Stimulated activated naive B cell treated with anti-CD40 and anti-IgM and Interleukin-4, amounts not matched to agents 10 μg/mL and 1 μg/mL and 100 μg/mL, for 72 hours (primary cell): ENCODE measurements around the gene MAP2K2.

Source experiments
- ATAC-seq, 2 donors: fragments of 150-1000 bp; cut with Tn5 transposase; replicated peaks; 2 replicates each; pipeline ENCODE4 v1.10.0; 2021; ENCODE audit warnings: moderate library complexity in 1 of 2
- DNase-seq: peaks from one replicate; pipeline ENCODE4 v3.0.0; 2021
- H3K27ac Mint-ChIP-seq: one replicate; pipeline ENCODE4 v1.8.0; 2022; ENCODE audit warnings: mild to moderate bottlenecking, mixed read lengths
- H3K27me3 Mint-ChIP-seq, 2 donors: one replicate each; pipeline ENCODE4 v1.8.0; 2022; ENCODE audit warnings: mixed read lengths in 2 of 2
- H3K36me3 Mint-ChIP-seq, 2 donors: one replicate each; pipeline ENCODE4 v1.8.0; 2022; ENCODE audit warnings: mixed read lengths in 2 of 2, mild to moderate bottlenecking in 1 of 2
- H3K4me1 Mint-ChIP-seq, 2 donors: one replicate each; pipeline ENCODE4 v1.8.0; 2022; ENCODE audit warnings: mixed read lengths in 2 of 2, mild to moderate bottlenecking in 1 of 2
- H3K4me3 Mint-ChIP-seq, 2 donors: one replicate each; pipeline ENCODE4 v1.8.0; 2022; ENCODE audit warnings: mild to moderate bottlenecking in 2 of 2, mixed read lengths in 2 of 2, moderate library complexity in 1 of 2
- H3K9me3 Mint-ChIP-seq, 2 donors: one replicate each; pipeline ENCODE4 v1.8.0; 2022; ENCODE audit warnings: mixed read lengths in 2 of 2, mild to moderate bottlenecking in 1 of 2

Gene MAP2K2

GRCh38 chr19:4088975-4089374, 34.9 kb downstream of the MAP2K2 start:
- Mint-ChIP-seq H3K4me1 (peaks cover 13 to 50% of the 10 kb centered on the region in 2 donors), H3K36me3 (peaks cover 25 to 38% of the 10 kb centered on the region in 2 donors), H3K27ac (peak overlapping the region; percentile 96), H3K9me3 (no peaks in the 10 kb centered on the region), H3K4me3 (peak overlapping the region; percentile 77 to 85), H3K27me3 (no peaks in the 10 kb centered on the region)
- no peak for DNase-seq
- ATAC-seq = peak; percentile 53 to 55

DNA sequence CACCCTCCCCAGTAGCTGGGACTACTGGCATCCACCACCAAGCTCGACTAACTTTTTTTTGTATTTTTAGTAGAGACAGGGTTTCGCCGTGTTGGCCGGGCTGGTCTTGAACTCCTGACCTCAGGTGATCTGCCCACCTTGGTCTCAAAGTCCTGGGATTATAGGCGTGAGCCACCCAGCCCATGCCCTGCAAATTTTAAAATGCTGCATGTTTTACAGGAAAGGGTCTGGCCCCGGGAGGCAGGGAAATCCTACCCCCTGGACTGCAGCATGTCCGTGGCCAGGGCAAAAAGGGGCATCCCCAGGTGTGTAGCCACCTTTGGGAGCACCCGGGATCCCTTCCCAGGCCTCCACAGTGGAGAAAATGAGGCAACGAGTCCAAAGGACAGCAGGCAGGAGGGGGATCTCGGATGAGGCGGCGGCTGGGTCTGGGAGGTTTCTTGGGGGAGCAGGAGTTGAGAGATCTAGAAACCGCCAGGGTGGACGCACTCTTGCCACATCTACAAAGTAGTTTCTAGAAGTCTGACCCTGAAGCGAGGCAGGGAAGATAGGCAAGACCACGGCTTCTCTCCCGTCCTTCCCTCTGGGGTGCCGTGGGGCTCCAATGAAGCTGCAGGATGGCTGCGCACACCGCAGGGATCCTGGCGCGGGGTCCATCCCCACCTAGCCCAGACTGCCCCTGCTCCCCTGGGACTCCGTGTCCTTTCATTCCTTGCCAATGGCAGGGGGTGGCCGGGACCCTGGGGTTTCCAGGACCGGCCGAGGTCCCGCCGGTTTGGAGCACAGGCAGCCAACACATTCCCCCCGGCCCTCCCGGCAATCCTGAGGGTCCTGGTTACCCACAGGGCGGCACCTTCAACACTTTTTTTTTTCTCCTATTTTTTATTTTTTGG, 35.9 kb downstream of the MAP2K2 start:
- no peaks in the 10 kb centered on the region for H3K9me3 Mint-ChIP-seq
- H3K4me3 Mint-ChIP-seq = peak overlapping the region; percentile 43 to 48
- peaks cover 15 to 51% of the 10 kb centered on the region in 2 donors for H3K4me1 Mint-ChIP-seq
- H3K27me3 Mint-ChIP-seq = no peaks in the 10 kb centered on the region
- ATAC-seq (no peak), DNase-seq (no peak)
- H3K36me3 Mint-ChIP-seq = peaks cover 17 to 30% of the 10 kb centered on the region in 2 donors
- peak overlapping the region; percentile 86 for H3K27ac Mint-ChIP-seq

DNA sequence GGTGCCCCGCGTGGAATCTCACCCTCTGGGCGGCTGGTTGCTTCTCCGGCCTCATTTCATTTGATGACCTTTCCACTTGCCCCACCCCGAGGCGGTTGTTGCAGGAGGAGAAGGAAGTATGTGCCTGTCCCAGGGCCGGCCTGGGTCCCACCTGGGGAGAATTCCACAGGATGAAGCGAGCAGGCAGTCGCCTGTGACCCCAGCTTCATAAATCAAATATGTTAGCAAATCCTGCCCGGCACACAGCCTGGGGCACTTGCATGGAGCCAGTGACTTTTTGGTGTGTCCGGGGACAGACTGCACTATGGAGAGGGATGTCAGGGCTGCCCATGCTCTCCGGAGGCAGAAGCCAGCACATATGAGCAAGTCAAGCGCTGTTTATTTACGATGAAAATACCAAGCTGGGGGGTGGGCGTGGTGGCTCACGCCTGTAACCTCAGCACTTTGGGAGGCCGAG, 37.5 kb downstream of the MAP2K2 start:
- H3K4me3 Mint-ChIP-seq = no peak overlapping the region

DNA sequence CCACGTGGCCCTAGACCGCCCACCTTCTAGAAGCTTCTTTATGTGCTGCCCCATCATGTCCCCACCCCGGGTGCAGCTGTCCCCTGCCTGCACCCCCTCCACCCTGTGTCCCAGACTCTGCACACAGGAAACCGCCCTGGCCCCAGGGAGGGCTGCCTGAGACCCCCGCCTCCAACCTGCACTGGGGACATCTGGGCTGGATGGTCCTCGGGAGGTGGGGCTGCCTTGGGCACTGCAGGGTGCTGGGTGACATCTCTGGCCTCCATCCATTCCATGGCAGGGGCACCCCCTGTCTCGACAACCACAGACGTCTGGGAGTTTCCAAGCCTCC, 39.4 kb downstream of the MAP2K2 start:
- H3K4me3 Mint-ChIP-seq = peak overlapping the region; percentile 75 to 80
- peaks cover 5 to 11% of the 10 kb centered on the region in 2 donors for H3K36me3 Mint-ChIP-seq
- peaks cover 7 to 42% of the 10 kb centered on the region in 2 donors for H3K4me1 Mint-ChIP-seq
- DNase-seq = no peak
- no peaks in the 10 kb centered on the region for H3K27me3 Mint-ChIP-seq
- H3K27ac Mint-ChIP-seq = peak overlapping the region; percentile 93
- H3K9me3 Mint-ChIP-seq = no peaks in the 10 kb centered on the region
- no peak for ATAC-seq

More for the DNA sequence above, 37.5 kb downstream of the MAP2K2 start:
- no peaks in the 10 kb centered on the region for H3K9me3 Mint-ChIP-seq
- H3K27ac Mint-ChIP-seq = peak overlapping the region; percentile 51
- no peaks in the 10 kb centered on the region for H3K27me3 Mint-ChIP-seq
- ATAC-seq = no peak
- no peak for DNase-seq
- H3K4me1 Mint-ChIP-seq = peaks cover 15 to 53% of the 10 kb centered on the region in 2 donors
- H3K36me3 Mint-ChIP-seq = peaks cover 15 to 28% of the 10 kb centered on the region in 2 donors

- peak; percentile 72 to 75 for ATAC-seq
- H3K27ac Mint-ChIP-seq = peak overlapping the region; percentile 93
- no peaks in the 10 kb centered on the region for H3K9me3 Mint-ChIP-seq
- H3K36me3 Mint-ChIP-seq = peaks cover 4 to 8% of the 10 kb centered on the region in 2 donors
- DNase-seq = peak; percentile 45
- H3K4me1 Mint-ChIP-seq = peaks cover 5 to 36% of the 10 kb centered on the region in 2 donors
- no peaks in the 10 kb centered on the region for H3K27me3 Mint-ChIP-seq
- peak overlapping the region; percentile 75 to 80 for H3K4me3 Mint-ChIP-seq
Measured at GRCh38 chr19:4083677-4084546, 40.0 kb downstream of the MAP2K2 start.

- no peaks in the 10 kb centered on the region for H3K36me3 Mint-ChIP-seq
- no peaks in the 10 kb centered on the region for H3K9me3 Mint-ChIP-seq
- H3K4me1 Mint-ChIP-seq = peaks cover 11 to 38% of the 10 kb centered on the region in 2 donors
- H3K4me3 Mint-ChIP-seq = no peak overlapping the region
- no peak overlapping the region for H3K27ac Mint-ChIP-seq
- ATAC-seq (no peak), DNase-seq (no peak)
- H3K27me3 Mint-ChIP-seq = no peaks in the 10 kb centered on the region
Measured at GRCh38 chr19:4082172-4082571, 41.8 kb downstream of the MAP2K2 start.

DNA sequence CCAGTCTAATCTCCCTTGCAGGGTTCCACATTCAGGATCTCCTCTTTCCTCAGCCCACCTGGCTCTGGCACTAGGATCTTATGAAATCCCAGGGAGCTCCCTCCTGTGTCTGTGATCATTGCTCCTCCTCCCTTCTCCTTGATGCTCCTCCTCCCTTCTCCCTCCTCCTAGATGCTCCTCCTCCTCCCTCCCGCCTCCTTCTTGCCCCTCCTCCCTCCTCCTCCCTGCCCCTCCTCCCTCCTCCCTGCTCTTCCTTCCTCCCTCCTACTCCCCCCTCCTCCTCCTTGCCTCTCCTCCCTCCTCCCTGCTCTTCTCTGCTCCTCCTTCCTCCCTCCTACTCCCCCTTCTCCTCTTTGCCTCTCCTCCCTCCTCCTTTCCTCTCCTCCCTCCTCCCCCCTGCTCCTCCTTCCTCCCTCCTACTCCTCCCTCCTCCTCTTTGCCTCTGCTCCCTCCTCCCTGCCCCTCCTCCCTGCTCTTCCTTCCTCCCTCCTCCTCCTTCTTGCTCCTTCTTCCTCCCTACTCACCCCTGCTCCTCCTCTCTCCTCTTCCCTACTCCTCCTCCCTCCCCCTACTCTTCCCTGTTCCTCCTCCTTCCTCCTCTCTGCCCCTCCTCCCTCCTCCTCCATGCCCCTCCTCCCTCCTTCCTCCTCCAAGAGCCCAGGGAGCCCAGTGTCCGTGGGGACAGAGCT, 42.3 kb downstream of the MAP2K2 start:
- no peaks in the 10 kb centered on the region for H3K27me3 Mint-ChIP-seq
- H3K36me3 Mint-ChIP-seq = no peaks in the 10 kb centered on the region
- H3K4me3 Mint-ChIP-seq = no peak overlapping the region
- no peaks in the 10 kb centered on the region for H3K9me3 Mint-ChIP-seq
- peaks cover 14 to 44% of the 10 kb centered on the region in 2 donors for H3K4me1 Mint-ChIP-seq
- DNase-seq (no peak), ATAC-seq (no peak)
- H3K27ac Mint-ChIP-seq = no peak overlapping the region

DNA sequence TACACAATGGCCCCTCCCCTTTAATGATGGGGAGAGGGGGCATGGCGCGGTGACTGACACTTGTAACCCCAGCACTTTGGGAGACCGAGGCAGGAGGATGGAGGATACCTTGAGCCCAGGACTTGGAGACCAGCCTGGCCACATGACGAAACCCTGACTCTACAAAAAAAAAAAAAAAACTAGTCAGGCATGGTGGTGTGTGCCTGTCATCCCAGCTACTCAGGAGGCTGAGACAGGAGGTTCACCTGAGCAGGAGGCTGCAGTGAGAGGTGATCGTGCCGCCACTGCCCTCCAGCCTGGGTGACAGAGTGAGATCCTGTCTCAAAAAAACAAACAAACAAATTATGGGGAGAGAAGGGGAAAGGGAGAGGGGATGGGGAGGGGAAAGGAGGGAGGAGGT, 43.4 kb downstream of the MAP2K2 start:
- H3K27ac Mint-ChIP-seq = no peak overlapping the region
- H3K36me3 Mint-ChIP-seq = no peaks in the 10 kb centered on the region
- DNase-seq (no peak), ATAC-seq (no peak)
- H3K4me1 Mint-ChIP-seq = peaks cover 14 to 44% of the 10 kb centered on the region in 2 donors
- H3K4me3 Mint-ChIP-seq = no peak overlapping the region
- no peaks in the 10 kb centered on the region for H3K27me3 Mint-ChIP-seq
- H3K9me3 Mint-ChIP-seq = no peaks in the 10 kb centered on the region

DNA sequence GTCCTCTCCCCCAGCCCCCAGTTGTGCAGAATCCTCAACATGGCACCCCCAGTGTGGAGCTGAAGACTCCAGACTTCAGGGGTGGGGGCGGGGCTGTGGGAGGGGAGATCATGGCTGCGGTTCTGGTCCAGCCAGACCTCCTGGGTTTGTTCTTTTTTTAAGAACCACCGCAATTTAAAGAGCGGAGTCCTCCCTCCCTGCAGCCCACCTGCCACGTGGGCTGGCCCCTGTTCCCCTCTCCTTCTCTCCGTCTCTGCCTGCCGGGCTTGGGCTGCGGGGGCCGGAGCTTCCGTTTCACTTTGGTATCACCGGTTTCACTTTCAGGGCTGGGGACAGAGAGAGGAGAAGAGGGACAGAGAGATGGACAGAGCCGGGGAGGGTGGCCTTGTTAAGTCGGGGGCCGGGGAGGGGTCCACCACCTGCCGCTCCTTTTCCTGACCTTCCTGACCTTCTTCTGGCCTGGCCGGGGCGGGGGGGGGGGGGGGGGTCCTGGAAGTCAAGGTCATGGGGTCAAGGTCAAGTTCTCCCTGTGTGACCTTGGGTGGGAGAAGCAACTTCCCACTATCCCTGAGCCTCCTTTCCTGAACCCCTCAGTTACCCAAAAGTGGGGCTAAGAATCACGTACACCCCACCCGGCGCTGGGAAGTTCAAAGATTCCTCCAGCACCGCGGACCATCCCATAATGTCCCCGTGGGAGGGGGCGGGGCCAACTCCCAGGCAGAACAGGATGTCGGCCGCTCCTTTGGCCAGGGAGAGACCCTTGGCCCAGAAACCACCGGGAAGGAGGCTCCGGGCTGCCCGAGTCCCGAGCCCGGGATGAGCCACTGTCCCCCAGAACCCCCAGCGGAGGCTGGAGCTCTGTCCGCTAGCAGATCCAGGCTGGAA, 45.9 kb downstream of the MAP2K2 start:
- H3K9me3 Mint-ChIP-seq = no peaks in the 10 kb centered on the region
- peaks cover 13 to 27% of the 10 kb centered on the region in 2 donors for H3K4me1 Mint-ChIP-seq
- H3K27me3 Mint-ChIP-seq = no peaks in the 10 kb centered on the region
- H3K4me3 Mint-ChIP-seq = peak overlapping the region; percentile 82 to 88
- H3K27ac Mint-ChIP-seq = peak overlapping the region; percentile 95
- ATAC-seq (peak; percentile 89 to 90), DNase-seq (peak; percentile 63)
- H3K36me3 Mint-ChIP-seq = no peaks in the 10 kb centered on the region

DNA sequence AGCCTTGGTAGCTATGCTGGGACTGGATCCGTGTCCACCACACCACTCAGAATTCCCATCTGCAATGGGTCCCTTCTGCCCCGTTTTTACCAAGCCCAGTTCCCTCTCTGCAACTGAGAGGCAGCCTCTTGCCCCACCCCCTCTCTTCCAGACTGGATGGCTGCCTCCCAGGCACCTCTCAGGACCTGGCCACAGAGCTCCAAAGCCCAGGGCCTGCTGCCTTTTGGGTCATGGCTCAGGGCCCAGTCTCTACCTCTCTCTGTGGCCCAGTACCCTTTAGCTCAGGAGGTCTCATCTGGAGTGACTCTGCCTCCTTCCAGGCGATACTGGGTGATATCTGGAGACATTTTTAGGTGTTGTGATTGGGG, 46.9 kb downstream of the MAP2K2 start:
- no peaks in the 10 kb centered on the region for H3K27me3 Mint-ChIP-seq
- H3K9me3 Mint-ChIP-seq = no peaks in the 10 kb centered on the region
- no peaks in the 10 kb centered on the region for H3K36me3 Mint-ChIP-seq
- peak overlapping the region; percentile 88 for H3K27ac Mint-ChIP-seq
- H3K4me1 Mint-ChIP-seq = peaks cover 13 to 23% of the 10 kb centered on the region in 2 donors
- peak overlapping the region; percentile 82 to 88 for H3K4me3 Mint-ChIP-seq
- DNase-seq = no peak
- ATAC-seq = peak in 1 of 2 donors; percentile 5

DNA sequence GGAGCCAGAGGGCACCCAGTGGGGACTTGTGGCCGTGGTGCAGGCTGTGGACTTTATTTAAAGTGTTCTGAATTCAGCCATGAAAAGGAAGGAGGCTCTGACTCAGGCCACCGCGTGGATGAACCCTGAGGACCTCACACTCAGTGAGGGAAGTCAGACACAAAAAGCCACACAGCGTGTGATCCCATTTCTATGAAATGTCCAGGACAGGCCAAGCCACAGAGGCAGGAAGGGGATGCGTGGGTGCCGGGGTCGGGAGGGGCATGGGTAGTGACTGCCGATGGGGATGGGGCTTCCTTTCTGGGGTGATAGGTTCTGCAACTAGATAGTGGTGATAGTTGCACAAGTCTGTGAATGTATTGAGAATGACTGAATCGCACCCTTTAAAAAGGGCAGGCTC, 48.5 kb downstream of the MAP2K2 start:
- H3K4me1 Mint-ChIP-seq = peaks cover 13 to 23% of the 10 kb centered on the region in 2 donors
- no peaks in the 10 kb centered on the region for H3K9me3 Mint-ChIP-seq
- no peaks in the 10 kb centered on the region for H3K27me3 Mint-ChIP-seq
- no peak for ATAC-seq
- H3K36me3 Mint-ChIP-seq = no peaks in the 10 kb centered on the region
- DNase-seq = no peak
- H3K4me3 Mint-ChIP-seq = no peak overlapping the region
- no peak overlapping the region for H3K27ac Mint-ChIP-seq

GRCh38 chr19:4071610-4072009, 52.3 kb downstream of the MAP2K2 start:
- ATAC-seq (no peak), DNase-seq (no peak)
- H3K27me3 Mint-ChIP-seq = no peaks in the 10 kb centered on the region
- H3K9me3 Mint-ChIP-seq = no peaks in the 10 kb centered on the region
- no peak overlapping the region for H3K4me3 Mint-ChIP-seq
- no peaks in the 10 kb centered on the region for H3K36me3 Mint-ChIP-seq
- H3K27ac Mint-ChIP-seq = no peak overlapping the region
- H3K4me1 Mint-ChIP-seq = peaks cover 11 to 15% of the 10 kb centered on the region in 2 donors

DNA sequence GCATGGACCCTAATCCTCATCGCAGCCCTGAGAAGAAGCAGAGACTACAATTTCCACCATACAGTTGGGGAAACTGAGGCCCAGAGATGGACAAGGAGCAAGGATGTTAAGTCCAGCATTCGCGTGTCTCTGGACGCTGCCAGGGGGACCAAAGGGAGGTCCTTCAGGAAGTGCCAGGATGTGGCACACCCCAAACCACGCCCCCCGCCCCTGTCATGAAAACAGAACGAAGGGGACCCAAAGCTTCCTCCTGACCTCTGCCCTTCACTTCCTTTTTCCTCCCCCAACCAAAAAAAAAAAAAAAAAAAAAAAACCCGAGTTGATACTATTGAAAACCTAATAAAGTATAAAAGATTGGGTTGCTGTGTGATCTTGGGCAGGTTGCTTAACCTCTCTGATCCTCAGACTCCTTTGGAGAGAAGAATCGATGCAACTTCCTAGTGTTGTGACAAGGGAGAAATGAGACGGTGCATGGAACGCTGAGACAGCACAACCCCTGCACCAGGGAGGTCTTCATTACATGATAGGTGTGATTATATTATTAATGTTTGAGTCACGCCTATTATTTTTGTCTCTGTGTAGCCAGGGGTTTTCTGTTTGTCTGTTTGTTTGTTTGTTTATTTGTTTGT, 54.5 kb downstream of the MAP2K2 start:
- H3K27ac Mint-ChIP-seq = no peak overlapping the region
- H3K36me3 Mint-ChIP-seq = no peaks in the 10 kb centered on the region
- ATAC-seq (no peak), DNase-seq (no peak)
- H3K4me3 Mint-ChIP-seq = no peak overlapping the region
- H3K4me1 Mint-ChIP-seq = peaks cover 8 to 15% of the 10 kb centered on the region in 2 donors
- H3K9me3 Mint-ChIP-seq = no peaks in the 10 kb centered on the region
- H3K27me3 Mint-ChIP-seq = no peaks in the 10 kb centered on the region
